HG02885 (cell line): ENCODE results near the gene PCIF1.
A peak's percentile ranks its signal among the peaks of the same experiment; 100 is the strongest.
"Not testable (repeated sequence)": the region's sequence is repeated elsewhere in the genome, so short reads cannot be mapped to it uniquely, and the experiment has no call there.

Experiments
- ATAC-seq: cut with Tn5 transposase; IDR thresholded peaks from one replicate; pipeline ENCODE4 v1.9.1; 2021; ENCODE audit warnings: mild to moderate bottlenecking; ENCODE audit not compliant: unreplicated experiment, poor library complexity

The PCIF1 gene

GRCh38 chr20:45981261-45981660, 46.8 kb downstream of the PCIF1 start:
- no peak for ATAC-seq

DNA sequence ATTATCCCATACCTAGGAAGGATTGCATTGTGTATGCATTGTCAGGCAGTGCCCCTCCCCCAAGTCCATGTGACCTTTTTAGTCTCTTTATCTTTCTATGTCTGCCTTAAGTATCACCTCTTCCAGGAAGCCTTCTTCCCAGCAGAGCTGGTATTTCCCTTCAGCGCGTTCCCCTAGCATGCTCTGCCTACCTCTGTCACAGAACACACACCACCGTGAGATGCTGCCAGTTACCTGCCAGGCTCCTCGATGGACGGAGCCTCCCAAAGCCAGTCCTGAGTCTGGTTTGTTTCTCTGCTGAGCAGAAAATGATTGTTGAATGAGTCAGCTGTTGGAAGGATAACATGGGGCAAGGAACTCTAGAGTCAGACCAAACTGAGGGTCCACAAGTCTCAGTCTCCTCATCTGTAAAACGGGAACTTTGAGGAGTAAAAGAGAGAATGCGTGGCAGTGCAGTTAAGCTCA, 48.8 kb downstream of the PCIF1 start:
- ATAC-seq = no peak

GRCh38 chr20:45985573-45985972, 51.1 kb downstream of the PCIF1 start:
- ATAC-seq = no peak

GRCh38 chr20:45987108-45987780, 52.8 kb downstream of the PCIF1 start:
- peak; percentile 53 for ATAC-seq

DNA sequence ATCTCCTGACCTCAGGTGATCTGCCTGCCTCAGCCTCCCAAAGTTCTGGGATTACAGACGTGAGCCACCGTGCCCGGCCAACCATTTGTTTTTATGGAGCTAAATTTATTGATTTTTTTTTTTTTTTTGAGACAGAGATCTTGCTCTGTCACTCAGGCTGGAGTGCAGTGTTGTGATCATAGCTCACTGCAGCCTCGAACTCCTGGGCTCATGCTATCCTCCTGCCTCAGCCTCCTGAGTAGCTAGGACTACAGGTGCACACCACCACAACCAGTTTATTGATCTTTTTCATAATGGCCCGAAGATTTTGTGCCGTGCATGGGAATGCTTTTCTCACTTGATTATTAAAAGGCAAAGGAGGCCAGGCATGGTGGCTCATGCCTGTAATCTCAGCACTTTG, 54.3 kb downstream of the PCIF1 start:
- ATAC-seq = not testable (repeated sequence)

DNA sequence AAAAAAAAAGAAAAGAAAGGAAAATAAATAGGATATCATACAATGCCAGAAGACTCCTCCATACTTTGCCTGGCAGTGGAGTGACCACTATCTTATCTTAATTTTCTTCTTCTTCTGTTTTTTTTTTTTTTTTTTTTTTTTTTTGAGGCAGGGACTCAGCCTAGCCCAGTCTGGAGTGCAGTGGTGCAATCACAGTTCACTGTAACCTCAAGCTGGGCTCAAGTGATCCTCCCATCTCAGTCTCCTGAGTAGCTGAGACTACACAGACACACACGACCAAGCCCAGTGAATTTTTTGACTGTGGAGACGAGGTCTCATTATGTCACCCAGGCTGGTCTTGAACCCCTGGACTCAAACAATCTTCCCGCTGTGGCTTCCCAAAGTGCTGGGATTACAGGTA, 57.1 kb downstream of the PCIF1 start:
- no peak for ATAC-seq

DNA sequence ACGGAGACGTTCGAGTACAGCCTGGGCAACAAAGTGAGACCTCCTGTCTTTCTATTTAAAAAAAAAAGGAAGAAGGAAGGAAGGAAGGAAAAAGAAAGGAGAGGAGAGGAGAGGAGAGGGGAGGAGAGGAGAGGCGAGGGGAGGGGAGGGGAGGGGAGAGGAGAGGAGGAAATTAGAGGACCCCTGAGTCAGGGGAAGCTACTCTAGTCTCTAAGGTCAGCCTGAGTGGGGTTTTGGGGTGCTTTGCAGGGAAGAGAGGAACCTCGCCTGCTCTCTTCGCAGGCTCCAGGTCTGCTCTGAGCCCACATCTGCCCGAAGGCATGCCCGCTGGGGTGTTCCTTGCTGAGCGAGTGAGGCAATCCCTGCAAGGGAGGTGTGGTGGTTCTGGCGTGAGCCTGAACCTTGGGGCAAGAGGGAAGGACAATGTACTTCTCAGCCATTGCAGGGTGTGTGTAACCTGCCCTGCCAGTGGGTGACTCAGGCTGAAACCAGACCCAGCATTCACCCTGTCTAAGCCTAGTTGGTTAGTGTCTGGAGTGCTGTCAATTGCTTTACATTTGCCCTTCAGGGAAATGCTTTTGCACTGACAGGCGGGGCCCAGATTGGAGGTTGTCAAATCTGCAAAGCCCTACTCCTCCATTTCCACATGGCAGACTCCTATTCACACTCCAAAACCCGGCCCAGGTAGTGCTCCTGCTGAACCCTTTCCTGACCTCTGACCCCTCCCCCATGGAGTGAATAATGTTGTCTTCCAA, 58.9 kb downstream of the PCIF1 start:
- no peak for ATAC-seq

DNA sequence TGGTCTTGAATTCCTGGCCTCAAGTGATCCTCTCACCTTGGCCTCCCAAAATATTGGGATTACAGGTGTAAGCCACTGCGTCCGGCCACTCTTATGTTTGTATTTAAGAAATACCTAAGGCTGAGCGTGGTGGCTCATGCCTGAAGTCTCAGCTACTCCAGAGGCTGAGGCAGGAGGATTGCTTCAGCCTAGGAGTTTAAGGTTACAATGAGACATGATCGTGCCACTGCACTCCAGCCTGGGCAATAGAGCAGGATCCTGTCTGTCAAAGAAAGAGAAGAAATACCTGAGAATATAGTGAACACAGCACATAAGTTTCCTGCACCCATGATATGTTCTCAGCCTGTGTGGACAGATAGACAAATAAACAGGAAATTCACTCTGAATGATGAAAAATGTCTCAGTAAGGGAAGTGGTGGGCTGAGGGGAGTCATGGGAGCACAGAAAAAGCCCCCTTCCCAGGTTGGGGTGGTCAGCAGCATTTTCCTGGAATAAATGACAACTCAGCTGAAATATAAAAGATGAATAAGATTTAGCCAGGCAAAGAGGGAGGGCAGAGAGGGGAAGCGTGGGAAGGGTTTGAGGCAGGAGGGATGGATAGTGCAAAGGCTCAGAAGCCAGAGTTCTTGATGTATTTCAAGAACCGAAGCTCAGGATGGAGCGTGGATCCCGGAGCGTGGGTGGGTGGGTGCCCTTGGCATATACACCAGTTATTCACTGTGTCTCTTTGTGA, 60.4 kb downstream of the PCIF1 start:
- no peak for ATAC-seq

DNA sequence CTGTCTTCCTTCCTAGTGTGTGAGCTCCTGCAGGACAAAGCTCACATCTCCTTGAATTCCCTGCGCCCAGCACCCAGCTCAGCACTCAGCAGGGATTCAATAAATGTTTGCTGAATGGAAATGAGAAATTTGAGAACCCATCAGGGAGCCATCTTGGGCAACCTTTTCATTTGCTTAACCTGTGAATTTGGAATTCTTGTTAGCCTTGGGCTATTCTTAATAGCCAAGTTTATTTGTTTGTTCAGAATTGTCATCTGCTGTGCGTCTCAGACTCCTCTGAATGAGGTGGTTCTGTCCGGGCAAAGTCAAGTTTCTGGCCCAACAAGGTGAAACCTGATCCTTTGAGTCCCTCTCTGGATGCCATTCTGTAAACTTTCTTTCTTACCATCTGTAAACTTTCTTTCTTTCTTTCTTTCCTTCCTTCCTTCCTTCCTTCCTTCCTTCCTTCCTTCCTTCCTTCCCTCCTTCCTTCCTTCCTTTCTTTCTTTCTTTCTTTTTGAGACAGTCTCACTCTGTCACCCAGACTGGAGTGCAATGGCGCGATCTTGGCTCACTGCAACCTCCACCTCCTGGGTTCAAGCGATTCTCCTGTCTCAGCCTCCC, 61.1 kb downstream of the PCIF1 start:
- ATAC-seq = not testable (repeated sequence)

DNA sequence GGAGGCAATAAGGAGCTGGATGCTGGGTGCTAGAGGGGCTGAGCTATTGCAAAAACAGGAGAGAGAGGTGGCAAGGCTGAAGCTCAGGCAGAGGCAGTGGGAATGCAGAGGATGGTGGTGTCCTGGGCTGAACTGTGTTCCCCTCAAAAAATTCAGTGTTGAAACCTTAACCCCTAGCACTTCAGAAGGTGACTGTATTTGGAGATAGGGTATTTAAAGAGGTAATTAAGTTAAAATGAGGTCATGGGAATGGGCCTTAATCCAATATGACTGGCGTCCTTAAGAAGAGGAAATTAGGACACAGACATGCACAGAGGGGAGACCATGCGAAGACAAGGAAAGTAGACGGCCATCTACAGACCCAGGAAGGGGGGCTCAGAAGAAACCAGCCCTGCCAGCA, 62.7 kb downstream of the PCIF1 start:
- no peak for ATAC-seq
